ENCODE results near the gene PKD1. TPM values are rescaled to one million over a fixed set of nuclear protein-coding genes. Genes with fewer than 3 reads are reported as not detected.

The PKD1 gene
- total and polyA plus RNA-seq, 2 of the 13 experiments (the other 11 are each of a cell fraction or from before 2014, with no cell fraction given), result 22.1 to 23.0 TPM

DNA sequence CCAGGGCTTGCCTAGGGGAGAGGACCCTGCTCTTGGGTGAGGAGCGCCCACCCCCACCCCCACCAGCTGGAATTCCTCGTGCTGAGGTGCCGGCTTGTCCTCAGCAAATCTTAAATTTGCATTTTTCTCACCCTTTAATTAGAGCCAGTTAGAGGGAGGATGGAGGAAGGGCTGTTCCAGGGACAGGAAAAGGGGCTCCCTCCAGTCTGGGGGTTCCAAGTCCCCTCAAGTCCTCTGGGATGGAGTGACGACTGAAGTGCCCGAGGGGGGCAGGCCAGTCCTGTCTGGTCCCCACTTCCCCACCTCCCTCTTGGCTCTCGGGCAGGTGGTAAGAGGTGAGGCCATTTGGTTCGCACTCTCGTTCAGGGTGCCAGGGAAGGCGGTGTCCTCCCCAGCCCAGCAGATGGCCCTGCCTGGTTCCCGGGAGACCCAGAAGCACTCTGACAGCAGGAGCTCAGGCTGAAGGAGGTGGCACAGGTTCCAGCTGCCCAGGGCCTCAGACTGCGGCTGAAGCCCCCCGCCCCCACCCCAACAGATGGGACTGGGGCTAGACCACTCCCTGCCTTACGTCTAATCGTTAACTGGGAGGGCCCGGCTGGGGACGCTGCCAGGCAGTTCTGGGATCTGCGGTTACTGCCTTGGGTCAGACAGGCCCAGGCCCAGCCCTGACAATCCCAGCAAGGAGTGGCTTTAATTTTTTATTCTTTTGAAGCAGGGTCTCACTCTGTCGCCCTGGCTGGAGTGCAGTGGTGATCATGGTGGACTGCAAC, 14.9 kb upstream of the PKD1 start (continued):
- TF ChIP-seq NR2F2 (IDR thresholded peaks at IDR 0.05; ENCODE audit: borderline replicate concordance, low read depth) (0 out of 2 replicates have a peak, but pooled peaks have one; percentile 18), RCOR2 (CRISPR knock-in tag; IDR thresholded peaks at IDR 0.05) (no peak), MAFF (IDR thresholded peaks at IDR 0.05; ENCODE audit: low read depth, low read length) (no peak), IKZF4 (CRISPR knock-in tag; IDR thresholded peaks at IDR 0.05; ENCODE audit: borderline replicate concordance, low read depth, not compliant biosample characterization) (no peak), ZSCAN30 (CRISPR knock-in tag; IDR thresholded peaks at IDR 0.05) (no peak), FOSL2 (CRISPR knock-in tag; IDR thresholded peaks at IDR 0.05) (no peak), MBNL3 (CRISPR knock-in tag; conservative IDR thresholded peaks at IDR 0.05) (no peak), ZNF207 (IDR thresholded peaks at IDR 0.05; ENCODE audit: borderline replicate concordance) (no peak), NBN (conservative IDR thresholded peaks at IDR 0.05) (no peak), RBM22 (optimal IDR thresholded peaks at IDR 0.05; ENCODE audit: low read length) (peak; percentile 96), ETV6 (CRISPR knock-in tag; conservative IDR thresholded peaks at IDR 0.05) (0 out of 2 replicates have a peak, but pooled peaks have one; percentile 25), ZFP90 (CRISPR knock-in tag; IDR thresholded peaks at IDR 0.05; ENCODE audit: borderline replicate concordance) (no peak; the same call in 1 of the 2 replicates), MYC (CRISPR knock-in tag; IDR thresholded peaks at IDR 0.05; ENCODE audit: borderline replicate concordance) (peak; percentile 36; the same call in 1 of the 2 replicates), FOXM1 (CRISPR knock-in tag; IDR thresholded peaks at IDR 0.05) (no peak), ZNF263 (CRISPR knock-in tag; IDR thresholded peaks at IDR 0.05) (0 out of 2 replicates have a peak, but pooled peaks have one; percentile 39), ZNF407 (CRISPR knock-in tag; IDR thresholded peaks at IDR 0.05; ENCODE audit: not compliant biosample characterization) (no peak), GATA4 (IDR thresholded peaks at IDR 0.05; ENCODE audit: borderline replicate concordance, low read depth) (no peak), DNMT3B (CRISPR knock-in tag; conservative IDR thresholded peaks at IDR 0.05) (no peak), ZKSCAN8 (CRISPR knock-in tag; IDR thresholded peaks at IDR 0.05; ENCODE audit: borderline replicate concordance) (no peak), ZNF557 (CRISPR knock-in tag; IDR thresholded peaks at IDR 0.05) (no peak)
- TF ChIP-seq, protein P1, sequence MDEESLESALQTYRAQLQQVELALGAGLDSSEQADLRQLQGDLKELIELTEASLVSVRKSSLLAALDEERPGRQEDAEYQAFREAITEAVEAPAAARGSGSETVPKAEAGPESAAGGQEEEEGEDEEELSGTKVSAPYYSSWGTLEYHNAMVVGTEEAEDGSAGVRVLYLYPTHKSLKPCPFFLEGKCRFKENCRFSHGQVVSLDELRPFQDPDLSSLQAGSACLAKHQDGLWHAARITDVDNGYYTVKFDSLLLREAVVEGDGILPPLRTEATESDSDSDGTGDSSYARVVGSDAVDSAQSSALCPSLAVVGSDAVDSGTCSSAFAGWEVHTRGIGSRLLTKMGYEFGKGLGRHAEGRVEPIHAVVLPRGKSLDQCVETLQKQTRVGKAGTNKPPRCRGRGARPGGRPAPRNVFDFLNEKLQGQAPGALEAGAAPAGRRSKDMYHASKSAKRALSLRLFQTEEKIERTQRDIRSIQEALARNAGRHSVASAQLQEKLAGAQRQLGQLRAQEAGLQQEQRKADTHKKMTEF (CRISPR knock-in tag; IDR thresholded peaks at IDR 0.05), result no peak
- TF ChIP-seq, protein P2, sequence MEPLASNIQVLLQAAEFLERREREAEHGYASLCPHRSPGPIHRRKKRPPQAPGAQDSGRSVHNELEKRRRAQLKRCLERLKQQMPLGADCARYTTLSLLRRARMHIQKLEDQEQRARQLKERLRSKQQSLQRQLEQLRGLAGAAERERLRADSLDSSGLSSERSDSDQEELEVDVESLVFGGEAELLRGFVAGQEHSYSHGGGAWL (CRISPR knock-in tag; IDR thresholded peaks at IDR 0.05), result no peak
